Astrocyte (in vitro differentiated cells and primary cell): ENCODE measurements around the gene TMEM178B. TPM values are rescaled to one million over a fixed set of nuclear protein-coding genes. Genes with fewer than 3 reads are reported as not detected.

Source experiments
- DNase-seq: peaks from one replicate; pipeline ENCODE4 v3.0.0-alpha.2; 2010; ENCODE audit warnings: low read depth
- FAIRE-seq: peaks from 2 replicates; lab custom pipeline; 2011; peaks lifted over from hg19 to GRCh38; lab: Jason Lieb, UNC
- H2AFZ ChIP-seq: 2 replicates; pipeline ENCODE4 v1.6.0; 2012; ENCODE audit warnings: low read depth, low read length, inconsistent platforms
- H3K27ac ChIP-seq: 2 replicates; pipeline ENCODE4 v1.5.1; 2011; ENCODE audit warnings: low read depth, low read length, inconsistent platforms
- H3K27me3 ChIP-seq: 2 replicates; pipeline ENCODE4 v1.6.0; 2011; ENCODE audit warnings: low read length, inconsistent platforms; ENCODE audit not compliant: insufficient read depth
- H3K36me3 ChIP-seq: 2 replicates; pipeline ENCODE4 v1.5.1; 2011; ENCODE audit warnings: low read length, inconsistent platforms; ENCODE audit not compliant: insufficient read depth
- H3K4me1 ChIP-seq: 2 replicates; pipeline ENCODE4 v1.5.1; 2011; ENCODE audit warnings: low read length, inconsistent platforms; ENCODE audit not compliant: insufficient read depth
- H3K4me2 ChIP-seq: 2 replicates; pipeline ENCODE4 v1.6.0; 2012; ENCODE audit warnings: low read length, inconsistent platforms
- H3K4me3 ChIP-seq: 2 replicates; pipeline ENCODE4 v1.5.1; 2011; ENCODE audit warnings: low read depth, mild to moderate bottlenecking, low read length, inconsistent platforms; ENCODE audit not compliant: insufficient read depth
- H3K79me2 ChIP-seq: 2 replicates; pipeline ENCODE4 v1.6.0; 2012; ENCODE audit warnings: mild to moderate bottlenecking, low read length, inconsistent platforms; ENCODE audit not compliant: insufficient read depth
- H3K9ac ChIP-seq: 2 replicates; pipeline ENCODE4 v1.6.0; 2012; ENCODE audit warnings: mild to moderate bottlenecking, low read length, inconsistent platforms
- H3K9me3 ChIP-seq: 2 replicates; pipeline ENCODE4 v1.5.1; 2012; ENCODE audit warnings: low read depth, mild to moderate bottlenecking, low read length, inconsistent platforms; ENCODE audit not compliant: insufficient read depth
- H4K20me1 ChIP-seq: 2 replicates; pipeline ENCODE4 v1.6.0; 2012; ENCODE audit warnings: low read length, inconsistent platforms; ENCODE audit not compliant: insufficient read depth
- H3K27ac Mint-ChIP-seq: one replicate; pipeline ENCODE4 v1.8.0; 2021; ENCODE audit warnings: mild to moderate bottlenecking, mixed read lengths; ENCODE audit not compliant: unreplicated experiment
- H3K27me3 Mint-ChIP-seq: one replicate; pipeline ENCODE4 v1.8.0; 2021; ENCODE audit warnings: low read depth, mixed read lengths; ENCODE audit not compliant: unreplicated experiment
- H3K36me3 Mint-ChIP-seq: one replicate; pipeline ENCODE4 v1.8.0; 2021; ENCODE audit warnings: low read depth, mixed read lengths; ENCODE audit not compliant: unreplicated experiment
- H3K4me1 Mint-ChIP-seq: one replicate; pipeline ENCODE4 v1.8.0; 2021; ENCODE audit warnings: low read depth, mixed read lengths; ENCODE audit not compliant: unreplicated experiment
- H3K4me3 Mint-ChIP-seq: one replicate; pipeline ENCODE4 v1.8.0; 2021; ENCODE audit warnings: mild to moderate bottlenecking, moderate library complexity, mixed read lengths; ENCODE audit not compliant: unreplicated experiment
- H3K9me3 Mint-ChIP-seq: one replicate; pipeline ENCODE4 v1.8.0; 2021; ENCODE audit warnings: mild to moderate bottlenecking, mixed read lengths; ENCODE audit not compliant: unreplicated experiment
- CTCF ChIP-seq: IDR thresholded peaks from 2 replicates; pipeline ENCODE4 v1.5.1; 2011; ENCODE audit warnings: low read depth, mild to moderate bottlenecking, inconsistent platforms, low read length, moderate library complexity; ENCODE audit not compliant: insufficient read depth
- EZH2 ChIP-seq: IDR thresholded peaks from 2 replicates; pipeline ENCODE4 v1.6.1; 2012; ENCODE audit warnings: mild to moderate bottlenecking, low read length, inconsistent platforms; ENCODE audit not compliant: insufficient read depth
- total RNA-seq: library from RNA; stranded (reverse); gene quantifications from 2 replicates; pipeline ENCODE4 v1.2.1, GENCODE V29; 2021

Gene TMEM178B
- total RNA-seq, 1 donor from 2014 or later = 3.9 TPM

- no peaks in the 10 kb centered on the region for H3K36me3 Mint-ChIP-seq
- H3K27ac ChIP-seq = no peak overlapping the region
- H3K4me2 ChIP-seq = no peak overlapping the region
- no peaks in the 10 kb centered on the region for H3K27me3 ChIP-seq
- H3K79me2 ChIP-seq = no peaks in the 10 kb centered on the region
- H3K9me3 ChIP-seq = no peaks in the 10 kb centered on the region
- H3K4me3 Mint-ChIP-seq = no peak overlapping the region
- H3K27ac Mint-ChIP-seq = no peak overlapping the region
- H3K4me3 ChIP-seq = no peak overlapping the region
- DNase-seq (no peak), FAIRE-seq (no peak)
- no peak overlapping the region for H2AFZ ChIP-seq
- no peaks in the 10 kb centered on the region for H3K4me1 ChIP-seq
- no peaks in the 10 kb centered on the region for H3K36me3 ChIP-seq
- no peaks in the 10 kb centered on the region for H3K9me3 Mint-ChIP-seq
- TF ChIP-seq CTCF (no peak), EZH2 (no peak)
- H3K27me3 Mint-ChIP-seq = peaks cover 2% of the 10 kb centered on the region
- H4K20me1 ChIP-seq = no peaks in the 10 kb centered on the region
- no peaks in the 10 kb centered on the region for H3K4me1 Mint-ChIP-seq
- H3K9ac ChIP-seq = no peak overlapping the region
Observed at GRCh38 chr7:141097430-141097829, 23.6 kb downstream of the TMEM178B start.

- no peak for TF ChIP-seq EZH2
- Histone ChIP-seq H4K20me1 (no peaks in the 10 kb centered on the region), H2AFZ (no peak overlapping the region), H3K4me3 (no peak overlapping the region), H3K4me2 (no peak overlapping the region), H3K27me3 (no peaks in the 10 kb centered on the region), H3K79me2 (no peaks in the 10 kb centered on the region), H3K36me3 (no peaks in the 10 kb centered on the region), H3K9me3 (no peaks in the 10 kb centered on the region), H3K4me1 (no peaks in the 10 kb centered on the region), H3K9ac (no peak overlapping the region), H3K27ac (no peak overlapping the region)
- no peak overlapping the region for H3K27ac Mint-ChIP-seq
- no peak overlapping the region for H3K4me3 Mint-ChIP-seq
- no peaks in the 10 kb centered on the region for H3K9me3 Mint-ChIP-seq
- no peak for DNase-seq
- peaks cover 2% of the 10 kb centered on the region for H3K27me3 Mint-ChIP-seq
- H3K4me1 Mint-ChIP-seq = no peaks in the 10 kb centered on the region
- no peak for FAIRE-seq
- no peaks in the 10 kb centered on the region for H3K36me3 Mint-ChIP-seq
Observed at GRCh38 chr7:141102436-141102835, 28.6 kb downstream of the TMEM178B start.

- DNase-seq (no peak), FAIRE-seq (no peak)
- H3K36me3 ChIP-seq = no peaks in the 10 kb centered on the region
- H3K4me1 ChIP-seq = no peaks in the 10 kb centered on the region
- no peak overlapping the region for H2AFZ ChIP-seq
- H3K27me3 ChIP-seq = no peaks in the 10 kb centered on the region
- H3K9me3 ChIP-seq = no peaks in the 10 kb centered on the region
- no peak overlapping the region for H3K9ac ChIP-seq
- H3K4me3 Mint-ChIP-seq = no peak overlapping the region
- H3K4me2 ChIP-seq = no peak overlapping the region
- H3K9me3 Mint-ChIP-seq = no peaks in the 10 kb centered on the region
- H3K27ac Mint-ChIP-seq = no peak overlapping the region
- H4K20me1 ChIP-seq = no peaks in the 10 kb centered on the region
- H3K79me2 ChIP-seq = no peaks in the 10 kb centered on the region
- H3K4me1 Mint-ChIP-seq = no peaks in the 10 kb centered on the region
- H3K27ac ChIP-seq = no peak overlapping the region
- no peak overlapping the region for H3K4me3 ChIP-seq
- no peaks in the 10 kb centered on the region for H3K36me3 Mint-ChIP-seq
- TF ChIP-seq CTCF = no peak
- TF ChIP-seq EZH2 = no peak
- H3K27me3 Mint-ChIP-seq = peaks cover 2% of the 10 kb centered on the region
Observed at GRCh38 chr7:141103847-141104429, 30.1 kb downstream of the TMEM178B start.
